Mesenchymal stem cell (in vitro differentiated cells and primary cell): ENCODE data around the gene MRTO4.
"Not testable (repeated sequence)": the region's sequence is repeated elsewhere in the genome, so short reads cannot be mapped to it uniquely, and the experiment has no call there.

Experiments
- DNase-seq: peaks from one replicate; pipeline ENCODE4 v3.0.0-alpha.2; 2013
- H2AFZ ChIP-seq: one replicate; pipeline ENCODE4 v1.6.1; 2013; ENCODE audit warnings: low read depth, mild to moderate bottlenecking, control low read depth, inconsistent platforms, low read length, moderate library complexity
- H2AK5ac ChIP-seq: 2 replicates; pipeline ENCODE4 v1.6.1; 2013; ENCODE audit warnings: low read length, moderate library complexity, mild to moderate bottlenecking, inconsistent platforms; ENCODE audit not compliant: severe bottlenecking
- H2BK120ac ChIP-seq: one replicate; pipeline ENCODE4 v1.6.1; 2013; ENCODE audit warnings: low read depth, mild to moderate bottlenecking, inconsistent platforms, low read length, moderate library complexity
- H2BK12ac ChIP-seq, 2 experiments: one replicate each; pipeline ENCODE4 v1.6.1; 2013; ENCODE audit warnings: inconsistent platforms in 2 of 2, low read length in 2 of 2, mild to moderate bottlenecking in 2 of 2, moderate library complexity in 2 of 2, control low read depth in 1 of 2
- H2BK15ac ChIP-seq: one replicate; pipeline ENCODE4 v1.6.1; 2013; ENCODE audit warnings: mild to moderate bottlenecking, low read depth, inconsistent platforms; ENCODE audit not compliant: poor library complexity, severe bottlenecking
- H2BK5ac ChIP-seq: 2 replicates; pipeline ENCODE4 v1.6.1; 2013; ENCODE audit warnings: low read depth, mild to moderate bottlenecking, low read length, control low read depth, inconsistent platforms; ENCODE audit not compliant: poor library complexity, severe bottlenecking
- H3K14ac ChIP-seq, 2 experiments: one replicate each; pipeline ENCODE4 v1.6.1; 2013; ENCODE audit warnings: inconsistent platforms in 2 of 2, low read length in 2 of 2, control low read depth in 1 of 2, mild to moderate bottlenecking in 1 of 2, moderate library complexity in 1 of 2
- H3K18ac ChIP-seq, 2 experiments: one replicate each; pipeline ENCODE4 v1.6.1; 2013; ENCODE audit warnings: inconsistent platforms in 2 of 2, low read length in 2 of 2, control low read depth in 1 of 2, low read depth in 1 of 2, mild to moderate bottlenecking in 1 of 2
- H3K23ac ChIP-seq, 2 experiments: one replicate each; pipeline ENCODE4 v1.6.1; 2013; ENCODE audit warnings: inconsistent platforms in 2 of 2, low read length in 2 of 2, mild to moderate bottlenecking in 2 of 2, moderate library complexity in 2 of 2, control low read depth in 1 of 2
- H3K27ac ChIP-seq: 2 replicates; pipeline ENCODE4 v1.5.1; 2013; ENCODE audit warnings: mild to moderate bottlenecking, moderate library complexity, low read length, control low read depth, inconsistent platforms; ENCODE audit not compliant: poor library complexity, severe bottlenecking
- H3K27me3 ChIP-seq, 2 experiments: 2 replicates each; pipeline versions ENCODE4 v1.6.1 to v1.7.0; 2013; ENCODE audit warnings: low read length in 2 of 2, mild to moderate bottlenecking in 2 of 2, moderate library complexity in 2 of 2, control low read depth in 1 of 2, inconsistent platforms in 1 of 2; ENCODE audit not compliant: control insufficient read depth in 1 of 2, insufficient read depth in 1 of 2
- H3K36me3 ChIP-seq, 2 experiments: 2 replicates each; pipeline versions ENCODE4 v1.6.1 to v1.7.0; 2013; ENCODE audit warnings: low read length in 2 of 2, control low read depth in 1 of 2, inconsistent platforms in 1 of 2, low read depth in 1 of 2, mild to moderate bottlenecking in 1 of 2; ENCODE audit not compliant: insufficient read depth in 2 of 2, control insufficient read depth in 1 of 2
- H3K4ac ChIP-seq, 2 experiments: one replicate each; pipeline ENCODE4 v1.6.1; 2013; ENCODE audit warnings: inconsistent platforms in 2 of 2, low read length in 2 of 2, mild to moderate bottlenecking in 2 of 2, moderate library complexity in 2 of 2, control low read depth in 1 of 2, low read depth in 1 of 2
- H3K4me1 ChIP-seq: 2 replicates; pipeline ENCODE4 v1.6.1; 2013; ENCODE audit warnings: low read depth, low read length, control low read depth; ENCODE audit not compliant: control insufficient read depth, insufficient read depth
- H3K4me2 ChIP-seq: 2 replicates; pipeline ENCODE4 v1.6.1; 2013; ENCODE audit warnings: low read length, mild to moderate bottlenecking, inconsistent platforms; ENCODE audit not compliant: poor library complexity, severe bottlenecking
- H3K4me3 ChIP-seq, 2 experiments: 2 replicates each; pipeline versions ENCODE4 v1.5.1 to v1.7.0; 2013; ENCODE audit warnings: low read length in 2 of 2, mild to moderate bottlenecking in 2 of 2, control low read depth in 1 of 2, low read depth in 1 of 2; ENCODE audit not compliant: insufficient read depth in 1 of 2
- H3K79me1 ChIP-seq: replicated peaks from 2 replicates; pipeline ENCODE4 v1.6.1; 2013; ENCODE audit warnings: mild to moderate bottlenecking, control low read depth, low read length, inconsistent platforms; ENCODE audit not compliant: poor library complexity, severe bottlenecking
- H3K9ac ChIP-seq: 2 replicates; pipeline ENCODE4 v1.7.0; 2013; ENCODE audit warnings: mild to moderate bottlenecking, low read length, moderate library complexity
- H3K9me3 ChIP-seq: 2 replicates; pipeline ENCODE4 v1.7.0; 2013; ENCODE audit warnings: mild to moderate bottlenecking, low read length; ENCODE audit not compliant: control insufficient read depth
- H4K8ac ChIP-seq: one replicate; pipeline ENCODE4 v1.6.1; 2013; ENCODE audit warnings: inconsistent platforms, mild to moderate bottlenecking, low read length, moderate library complexity
- H4K91ac ChIP-seq: one replicate; pipeline ENCODE4 v1.6.1; 2013; ENCODE audit warnings: mild to moderate bottlenecking, low read length, inconsistent platforms
- WGBS: methylation state at CpG from one replicate; pipeline ENCODE4 v1.1.7; 2013; ENCODE audit warnings: mixed read lengths; 5-methylcytosine and 5-hydroxymethylcytosine counted together

MRTO4 gene

GRCh38 chr1:19300211-19300610 is 48.6 kb downstream of the MRTO4 start:
- no peaks in the 10 kb centered on the region for H3K4me1 ChIP-seq
- H3K4me2 ChIP-seq: no peak overlapping the region
- no peak overlapping the region for H2AFZ ChIP-seq
- peaks cover 8% of the 10 kb centered on the region for H3K9me3 ChIP-seq
- no peak overlapping the region for H3K27ac ChIP-seq
- no peaks in the 10 kb centered on the region for H3K79me1 ChIP-seq
- no peak overlapping the region for H3K18ac ChIP-seq
- H3K36me3 ChIP-seq: peaks cover 25 to 62% of the 10 kb centered on the region in 2 experiments
- no peak overlapping the region for H2BK15ac ChIP-seq
- H4K91ac ChIP-seq: no peak overlapping the region
- H3K23ac ChIP-seq: no peak overlapping the region
- no peaks in the 10 kb centered on the region for H3K27me3 ChIP-seq
- no peak for DNase-seq
- WGBS: 87% methylated on average over 2 of the region's 2 CpGs
- no peak overlapping the region for H3K9ac ChIP-seq
- H3K4ac ChIP-seq: no peak overlapping the region
- no peak overlapping the region for H3K14ac ChIP-seq
- no peak overlapping the region for H4K8ac ChIP-seq
- H2BK120ac ChIP-seq: no peak overlapping the region
- H2BK5ac ChIP-seq: no peak overlapping the region
- H2AK5ac ChIP-seq: no peak overlapping the region
- no peak overlapping the region for H2BK12ac ChIP-seq
- H3K4me3 ChIP-seq: no peak overlapping the region

GRCh38 chr1:19304081-19304480 is 52.5 kb downstream of the MRTO4 start:
- not testable (repeated sequence) for H3K9ac ChIP-seq, H3K23ac ChIP-seq, H3K4ac ChIP-seq, H3K14ac ChIP-seq, H2AFZ ChIP-seq, H3K9me3 ChIP-seq, H2BK12ac ChIP-seq, DNase-seq, H2BK15ac ChIP-seq, H3K4me2 ChIP-seq, H3K4me3 ChIP-seq, H3K27me3 ChIP-seq, H4K91ac ChIP-seq, H2AK5ac ChIP-seq, H3K27ac ChIP-seq, H3K4me1 ChIP-seq, H4K8ac ChIP-seq, H3K18ac ChIP-seq, H2BK120ac ChIP-seq, H2BK5ac ChIP-seq
- Histone ChIP-seq H3K79me1 (peaks cover 20% of the 10 kb centered on the region), H3K36me3 (peaks cover 51 to 82% of the 10 kb centered on the region in 2 experiments)
- WGBS: 97% methylated on average over 8 of the region's 10 CpGs

- Histone ChIP-seq H3K23ac (no peak overlapping the region), H3K4me3 (no peak overlapping the region), H2AFZ (no peak overlapping the region), H3K79me1 (peaks cover 30% of the 10 kb centered on the region), H3K9ac (no peak overlapping the region), H3K4me1 (peaks cover 4% of the 10 kb centered on the region), H3K18ac (no peak overlapping the region), H3K9me3 (no peaks in the 10 kb centered on the region), H3K4ac (no peak overlapping the region), H2BK120ac (no peak overlapping the region), H2AK5ac (no peak overlapping the region), H2BK12ac (no peak overlapping the region), H3K36me3 (peaks cover 49 to 74% of the 10 kb centered on the region in 2 experiments), H3K27me3 (no peaks in the 10 kb centered on the region), H4K8ac (no peak overlapping the region), H2BK5ac (no peak overlapping the region), H3K27ac (no peak overlapping the region), H3K4me2 (no peak overlapping the region), H4K91ac (no peak overlapping the region), H2BK15ac (no peak overlapping the region), H3K14ac (no peak overlapping the region)
- DNase-seq: no peak
- WGBS: 95% methylated on average over 11 of the region's 11 CpGs
Measured at GRCh38 chr1:19305880-19306279, 54.3 kb downstream of the MRTO4 start.

- H3K14ac ChIP-seq: no peak overlapping the region
- no peak overlapping the region for H3K9ac ChIP-seq
- no peak overlapping the region for H2BK15ac ChIP-seq
- H3K4ac ChIP-seq: no peak overlapping the region
- no peak overlapping the region for H2BK120ac ChIP-seq
- H3K4me1 ChIP-seq: peaks cover 12% of the 10 kb centered on the region
- H3K27ac ChIP-seq: no peak overlapping the region
- no peak overlapping the region for H3K23ac ChIP-seq
- no peak overlapping the region for H3K18ac ChIP-seq
- no peak for DNase-seq
- no peak overlapping the region for H4K91ac ChIP-seq
- no peaks in the 10 kb centered on the region for H3K27me3 ChIP-seq
- H3K79me1 ChIP-seq: peaks cover 34% of the 10 kb centered on the region
- no peak overlapping the region for H4K8ac ChIP-seq
- H2AK5ac ChIP-seq: no peak overlapping the region
- H2BK12ac ChIP-seq: no peak overlapping the region
- H2BK5ac ChIP-seq: no peak overlapping the region
- H3K4me3 ChIP-seq: no peak overlapping the region
- H2AFZ ChIP-seq: no peak overlapping the region
- H3K9me3 ChIP-seq: no peaks in the 10 kb centered on the region
- H3K36me3 ChIP-seq: peaks cover 49 to 66% of the 10 kb centered on the region in 2 experiments
- WGBS: 96% methylated on average over 6 of the region's 6 CpGs
- H3K4me2 ChIP-seq: no peak overlapping the region
Measured at GRCh38 chr1:19306941-19307340, 55.3 kb downstream of the MRTO4 start.
